Adrenal gland (tissue), 12 donors: Measurements from ENCODE around the gene MPIG6B. TPM values are rescaled to one million over a fixed set of nuclear protein-coding genes. Genes with fewer than 3 reads are reported as not detected.

Source experiments
- DNase-seq, 7 donors: peaks; one replicate each; pipeline ENCODE4 v3.0.0-alpha.2; 2019 to 2020
- H3K27ac ChIP-seq, 5 donors: fragments of 200-600 bp; sonication (generic) in 4 of 5; 1 replicate in 3 of 5; 2 replicates in 2 of 5; pipeline versions ENCODE4 v1.5.1 to v1.8.0; 2016 to 2020; ENCODE audit warnings: mild to moderate bottlenecking in 1 of 5
- H3K27me3 ChIP-seq: fragments of 200-600 bp; 2 replicates; pipeline ENCODE4 v1.8.0; 2021
- H3K36me3 ChIP-seq, 2 donors: fragments of 200-600 bp; replicated peaks in 1 of 2; 1 replicate in 1 of 2; 2 replicates in 1 of 2; pipeline versions ENCODE4 v1.5.1 to v1.8.0; 2018 to 2022
- H3K4me1 ChIP-seq, 2 donors: fragments of 200-600 bp; replicated peaks in 1 of 2; 1 replicate in 1 of 2; 2 replicates in 1 of 2; pipeline versions ENCODE4 v1.5.1 to v1.8.0; 2018 to 2021
- H3K4me3 ChIP-seq, 4 donors: fragments of 200-600 bp; sonication (generic) in 3 of 4; one replicate each; pipeline ENCODE4 v1.5.1; 2016 to 2018
- H3K9me3 ChIP-seq, 3 donors: fragments of 200-600 bp; sonication (generic) in 1 of 3; replicated peaks in 1 of 3; 1 replicate in 2 of 3; 2 replicates in 1 of 3; pipeline versions ENCODE4 v1.5.1 to v1.8.0; 2016 to 2021
- CTCF ChIP-seq, 6 experiments: fragments of 450-650 bp in 4 of 6; fragments of 200-600 bp in 2 of 6; sonication (generic) in 1 of 6; IDR thresholded peaks; 1 replicate in 5 of 6; 2 replicates in 1 of 6; pipeline versions ENCODE4 v1.5.1 to v1.8.0; 2016 to 2021; ENCODE audit warnings: antibody characterized with exemption in 6 of 6, mild to moderate bottlenecking in 2 of 6, moderate library complexity in 1 of 6
- POLR2A ChIP-seq, 2 donors: fragments of 450-650 bp; IDR thresholded peaks; one replicate each; pipeline ENCODE4 v1.6.1; 2017; ENCODE audit warnings: antibody characterized with exemption in 2 of 2, mild to moderate bottlenecking in 2 of 2, moderate library complexity in 1 of 2
- WGBS, 4 donors: extraction: QIAGEN DNeasy Blood & Tissue Kit in 2 of 4; methylation state at CpG; one replicate each; pipeline versions ENCODE4 v1.1.5 to v1.1.7; 2013 to 2017; 5-methylcytosine and 5-hydroxymethylcytosine counted together
- intact Hi-C, 2 donors: fragments of 100-400 bp; cut with DNase I; formaldehyde crosslinking; loops; one replicate each; pipeline versions ENCODE4 v1.14.1 to v1.15.0; 2022 to 2023
- polyA plus RNA-seq, 3 donors: library from polyadenylated mRNA; stranded (reverse); fragments of 200-250 nt in 2 of 3; fragments of 350-450 nt in 1 of 3; fragmentation: Illumina TruSeq in 1 of 3; extraction: RNeasy Lipid Tissue Mini Kit (QIAGEN cat#74804) in 1 of 3; gene quantifications; one replicate each; pipeline ENCODE4 v1.2.3, GENCODE V29; 2013 to 2014
- total RNA-seq, 9 donors: library from RNA; depleted of rRNA in 4 of 9; stranded (reverse); fragments of >200 nt in 4 of 9; fragments of 120-200 nt in 1 of 9; fragmentation: NEBNext Ultra II Directional in 1 of 9; extraction: Animal tissue kit (Norgen Biotek cat#: 25700) in 1 of 9; gene quantifications; one replicate each; pipeline versions ENCODE4 v1.1.0 to v1.2.4, GENCODE V29; 2013 to 2023
- donor health status: healthy with polysubstance abuse.
- donor health status: Bipolar disorder and iron deficiency.
- donor health status: DM: yes; HTN: yes; CAD: no.
- donor health status: DM: no; HTN: no; CAD: no.
- donor health status: DM: no; HTN: no; CAD: no.
- donor health status: DM: yes; HTN: yes; CAD: no.

MPIG6B gene
- total and polyA plus RNA-seq, 12 donors = 0.07 to 0.65 (median 0.15) TPM; not detected in 8

DNA sequence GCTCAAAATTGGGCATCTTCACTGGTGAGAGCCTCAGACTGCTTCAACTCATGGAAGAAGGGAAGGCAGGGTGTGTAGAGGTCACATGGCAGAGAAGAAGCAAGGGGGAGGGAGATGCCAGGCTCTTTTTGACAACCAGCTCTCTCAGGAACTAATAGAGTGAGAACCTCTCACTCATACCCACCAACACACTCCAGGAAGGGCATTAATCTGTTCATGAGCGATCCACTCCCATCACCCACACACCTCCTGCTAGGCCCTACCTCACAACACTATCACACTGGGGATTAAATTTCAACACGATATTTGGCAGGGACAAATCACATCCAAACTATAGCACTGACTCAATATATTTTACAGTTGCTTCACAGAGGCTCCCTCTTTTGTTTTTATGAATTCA lies 18.6 kb downstream of the MPIG6B start:
- 89 to 96% (median 91%) methylated on average over 2 of the region's 2 CpGs for WGBS, 4 donors
- intact Hi-C loops = no loop called here

DNA sequence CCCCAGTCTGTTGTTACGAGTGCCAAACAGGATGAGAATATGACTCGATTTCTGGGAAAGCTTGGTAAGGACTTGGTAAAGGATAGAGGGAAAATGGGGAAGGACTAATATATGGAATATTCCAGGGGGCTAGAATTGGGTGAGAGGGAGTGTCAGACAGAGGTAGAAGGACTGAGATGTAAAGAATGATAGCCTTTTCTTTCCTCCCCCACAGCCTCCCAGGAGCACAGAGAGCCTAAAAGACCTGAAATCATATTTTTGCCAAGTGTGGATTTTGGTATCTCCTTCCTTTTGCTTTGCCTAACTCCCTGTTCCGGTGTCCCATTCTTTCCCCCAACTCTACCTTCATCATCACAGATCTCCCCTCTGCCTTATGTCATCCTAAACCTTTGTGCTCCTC lies 19.7 kb downstream of the MPIG6B start:
- intact Hi-C loops = no loop called here
- no peak for TF ChIP-seq CTCF (IDR thresholded peaks at IDR 0.05)
- no peak for TF ChIP-seq POLR2A (IDR thresholded peaks at IDR 0.05)
- no peaks in the 10 kb centered on the region for H3K27me3 ChIP-seq
- no peak overlapping the region for H3K27ac ChIP-seq
- WGBS, 4 donors = 91 to 95% (median 94%) methylated on average over 3 of the region's 3 CpGs
- H3K4me3 ChIP-seq = no peak overlapping the region
- no peaks in the 10 kb centered on the region for H3K36me3 ChIP-seq
- H3K4me1 ChIP-seq = peaks cover 10 to 24% of the 10 kb centered on the region in 2 donors
- DNase-seq = no peak
- H3K9me3 ChIP-seq = no peaks in the 10 kb centered on the region

More for the DNA sequence above, 18.6 kb downstream of the MPIG6B start:
- TF ChIP-seq POLR2A (IDR thresholded peaks at IDR 0.05) = no peak
- TF ChIP-seq CTCF (IDR thresholded peaks at IDR 0.05) = no peak
- Histone ChIP-seq H3K27ac (no peak overlapping the region), H3K4me1 (peaks cover 10 to 35% of the 10 kb centered on the region in 2 donors), H3K9me3 (no peaks in the 10 kb centered on the region), H3K27me3 (no peaks in the 10 kb centered on the region), H3K4me3 (no peak overlapping the region), H3K36me3 (no peaks in the 10 kb centered on the region)
- no peak for DNase-seq

DNA sequence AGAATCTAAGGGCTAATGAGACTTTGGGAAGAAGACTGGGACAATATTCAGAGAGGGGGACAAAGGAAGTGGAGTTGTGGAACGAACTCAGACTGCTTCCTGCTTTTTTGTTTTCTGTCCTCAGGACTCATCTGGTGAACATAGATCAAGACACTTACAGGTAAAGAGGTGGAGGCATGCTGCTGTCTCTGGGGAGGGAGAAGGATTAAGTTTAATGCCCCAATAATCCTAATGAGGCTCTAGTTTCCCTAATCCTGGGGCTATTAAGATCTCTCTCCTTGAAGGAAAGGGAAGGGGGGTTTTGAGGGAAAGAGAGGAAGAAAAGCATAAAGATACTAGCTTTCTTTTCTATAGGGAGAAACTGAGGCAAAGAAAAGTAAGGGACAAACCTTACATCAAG lies 21.2 kb downstream of the MPIG6B start:
- no peak for DNase-seq
- peaks cover 6 to 12% of the 10 kb centered on the region in 2 donors for H3K4me1 ChIP-seq
- H3K9me3 ChIP-seq = no peaks in the 10 kb centered on the region
- no peaks in the 10 kb centered on the region for H3K27me3 ChIP-seq
- H3K4me3 ChIP-seq = no peak overlapping the region
- intact Hi-C loops = no loop called here
- no peak overlapping the region for H3K27ac ChIP-seq
- H3K36me3 ChIP-seq = no peaks in the 10 kb centered on the region
- TF ChIP-seq POLR2A (IDR thresholded peaks at IDR 0.05) (no peak), CTCF (IDR thresholded peaks at IDR 0.05) (no peak)
- WGBS, 4 donors = 53 to 92% (median 72%) methylated on average over 1 of the region's 1 CpG

GRCh38 chr6:31749301-31750036 lies 26.3 kb downstream of the MPIG6B start:
- no peak for DNase-seq
- no peaks in the 10 kb centered on the region for H3K27me3 ChIP-seq
- TF ChIP-seq CTCF (IDR thresholded peaks at IDR 0.05) = no peak
- TF ChIP-seq POLR2A (IDR thresholded peaks at IDR 0.05) = no peak
- H3K4me3 ChIP-seq = no peak overlapping the region
- 93 to 95% (median 94%) methylated on average over 8 of the region's 8 CpGs for WGBS, 4 donors
- no peaks in the 10 kb centered on the region for H3K4me1 ChIP-seq
- intact Hi-C loops = no loop called here
- H3K27ac ChIP-seq = no peak overlapping the region
- H3K9me3 ChIP-seq = no peaks in the 10 kb centered on the region
- H3K36me3 ChIP-seq = no peaks in the 10 kb centered on the region
